ENCODE data around the gene QKI. TPM values are rescaled to one million over a fixed set of nuclear protein-coding genes. Genes with fewer than 3 reads are reported as not detected.
"Not testable (repeated sequence)": the region's sequence is repeated elsewhere in the genome, so short reads cannot be mapped to it uniquely, and the experiment has no call there.

QKI gene
- total RNA-seq, 1 donor from 2014 or later = 449 TPM

- no peak overlapping the region for H3K27ac ChIP-seq (replicated peaks)
- TF ChIP-seq, protein P1, sequence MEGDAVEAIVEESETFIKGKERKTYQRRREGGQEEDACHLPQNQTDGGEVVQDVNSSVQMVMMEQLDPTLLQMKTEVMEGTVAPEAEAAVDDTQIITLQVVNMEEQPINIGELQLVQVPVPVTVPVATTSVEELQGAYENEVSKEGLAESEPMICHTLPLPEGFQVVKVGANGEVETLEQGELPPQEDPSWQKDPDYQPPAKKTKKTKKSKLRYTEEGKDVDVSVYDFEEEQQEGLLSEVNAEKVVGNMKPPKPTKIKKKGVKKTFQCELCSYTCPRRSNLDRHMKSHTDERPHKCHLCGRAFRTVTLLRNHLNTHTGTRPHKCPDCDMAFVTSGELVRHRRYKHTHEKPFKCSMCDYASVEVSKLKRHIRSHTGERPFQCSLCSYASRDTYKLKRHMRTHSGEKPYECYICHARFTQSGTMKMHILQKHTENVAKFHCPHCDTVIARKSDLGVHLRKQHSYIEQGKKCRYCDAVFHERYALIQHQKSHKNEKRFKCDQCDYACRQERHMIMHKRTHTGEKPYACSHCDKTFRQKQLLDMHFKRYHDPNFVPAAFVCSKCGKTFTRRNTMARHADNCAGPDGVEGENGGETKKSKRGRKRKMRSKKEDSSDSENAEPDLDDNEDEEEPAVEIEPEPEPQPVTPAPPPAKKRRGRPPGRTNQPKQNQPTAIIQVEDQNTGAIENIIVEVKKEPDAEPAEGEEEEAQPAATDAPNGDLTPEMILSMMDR (IDR thresholded peaks at IDR 0.05; ENCODE audit: borderline replicate concordance) = no peak
- H3K27me3 ChIP-seq (ENCODE audit: low read depth) = no peaks in the 10 kb centered on the region
- intact Hi-C loops (cut with micrococcal nuclease) = loop anchor here (10.0 kb wide), 1 partner anchor 268 kb away; no protein-coding TSS in a partner anchor
- no peaks in the 10 kb centered on the region for H3K36me3 ChIP-seq
- no peaks in the 10 kb centered on the region for H3K9me3 ChIP-seq (replicated peaks)
- no peak overlapping the region for H3K4me3 ChIP-seq
- no peak for DNase-seq
- H3K4me1 ChIP-seq = peaks cover 99% of the 10 kb centered on the region
Measured at GRCh38 chr6:163436843-163437242, 22.3 kb downstream of the QKI start.

DNA sequence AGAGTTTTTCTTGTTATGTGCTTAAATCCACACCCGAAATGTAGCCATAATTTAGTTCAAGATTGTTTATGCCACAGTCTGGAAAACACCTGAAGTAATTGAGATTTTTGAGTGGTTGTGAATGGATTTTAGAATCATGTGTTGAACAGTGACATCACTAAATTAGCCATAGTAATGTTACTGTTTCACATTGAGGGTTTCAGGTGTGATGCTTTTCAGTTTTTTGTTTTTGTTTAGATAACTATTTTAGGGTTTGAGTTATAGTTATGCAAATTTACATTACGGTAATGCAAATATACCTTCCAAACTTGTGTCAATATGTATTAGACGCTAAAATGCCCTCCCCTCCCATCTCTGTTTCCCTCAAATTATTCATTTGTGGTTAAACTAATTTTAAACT is 22.9 kb downstream of the QKI start:
- Histone ChIP-seq H3K27me3 (ENCODE audit: low read depth) (no peaks in the 10 kb centered on the region), H3K4me3 (peak overlapping the region; percentile 32), H3K4me1 (peaks cover 99% of the 10 kb centered on the region), H3K27ac (replicated peaks) (peak overlapping the region; percentile 28), H3K9me3 (replicated peaks) (no peaks in the 10 kb centered on the region), H3K36me3 (no peaks in the 10 kb centered on the region)
- intact Hi-C loops (cut with micrococcal nuclease) = loop anchor here (10.0 kb wide), 1 partner anchor 267 kb away; no protein-coding TSS in a partner anchor
- DNase-seq = no peak
- TF ChIP-seq, protein P1 (IDR thresholded peaks at IDR 0.05; ENCODE audit: borderline replicate concordance) = no peak

DNA sequence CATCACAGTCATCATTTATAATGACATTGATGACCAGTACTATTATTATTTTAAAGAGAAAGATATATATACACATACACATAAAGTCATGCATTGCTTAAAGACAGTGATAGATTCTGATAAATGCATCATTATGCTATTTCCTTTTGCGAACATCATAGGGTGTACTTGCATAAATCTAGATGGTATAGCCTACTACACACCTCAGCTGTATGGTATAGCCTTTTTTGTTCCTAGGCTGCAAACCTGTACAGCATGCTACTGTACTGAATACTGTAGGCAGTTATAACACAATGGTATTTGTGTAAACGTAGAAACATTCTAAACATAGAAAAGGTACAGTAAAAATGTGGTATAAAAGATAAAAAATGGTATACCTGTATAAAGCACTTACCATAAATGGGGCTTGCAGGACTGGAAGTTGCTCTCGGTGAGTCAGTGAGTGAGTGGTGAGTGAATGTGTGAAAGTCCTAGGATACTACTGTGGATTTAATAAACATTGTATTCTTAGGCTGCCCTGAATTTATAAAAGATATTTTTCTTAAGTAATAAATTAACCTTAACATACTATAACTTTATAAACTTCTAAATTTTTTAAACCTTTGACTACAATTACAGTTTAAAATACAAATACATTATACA is 23.9 kb downstream of the QKI start:
- Histone ChIP-seq H3K4me1 (peaks cover 99% of the 10 kb centered on the region), H3K27ac (replicated peaks) (no peak overlapping the region), H3K4me3 (peak overlapping the region; percentile 32), H3K9me3 (replicated peaks) (no peaks in the 10 kb centered on the region), H3K27me3 (ENCODE audit: low read depth) (no peaks in the 10 kb centered on the region), H3K36me3 (no peaks in the 10 kb centered on the region)
- no peak for DNase-seq
- intact Hi-C loops (cut with micrococcal nuclease) = loop anchor here (10.0 kb wide), 1 partner anchor 266 kb away; no protein-coding TSS in a partner anchor
- TF ChIP-seq, protein P1 (IDR thresholded peaks at IDR 0.05; ENCODE audit: borderline replicate concordance) = no peak

DNA sequence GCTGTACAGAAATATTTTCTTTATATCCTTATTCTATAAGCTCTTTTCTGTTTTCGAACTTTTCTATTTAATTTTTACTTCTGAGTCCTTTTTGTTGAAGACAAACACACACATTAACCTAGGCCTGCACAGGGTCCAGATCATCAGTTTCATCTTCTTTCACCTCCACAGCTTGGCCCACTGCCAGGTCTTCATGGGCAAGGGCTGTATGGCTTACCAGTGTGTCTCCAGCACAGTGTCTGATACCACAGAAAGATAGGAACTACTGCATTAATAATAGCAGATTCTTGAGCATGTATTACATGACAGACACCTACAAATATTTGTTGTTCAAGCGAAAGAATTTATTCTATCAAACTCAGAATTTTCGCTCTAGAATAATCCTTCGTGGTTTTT is 24.4 kb downstream of the QKI start:
- Histone ChIP-seq H3K36me3 (no peaks in the 10 kb centered on the region), H3K27ac (replicated peaks) (peak overlapping the region; percentile 14), H3K4me1 (peaks cover 99% of the 10 kb centered on the region), H3K4me3 (peak overlapping the region; percentile 4), H3K27me3 (ENCODE audit: low read depth) (no peaks in the 10 kb centered on the region), H3K9me3 (replicated peaks) (no peaks in the 10 kb centered on the region)
- TF ChIP-seq, protein P1 (IDR thresholded peaks at IDR 0.05; ENCODE audit: borderline replicate concordance) = no peak
- intact Hi-C loops (cut with micrococcal nuclease) = loop anchor here (10.0 kb wide), 1 partner anchor 266 kb away; no protein-coding TSS in a partner anchor
- DNase-seq = peak; percentile 50

GRCh38 chr6:163439390-163439789 is 24.9 kb downstream of the QKI start:
- H3K36me3 ChIP-seq; H3K9me3 ChIP-seq (replicated peaks); H3K27me3 ChIP-seq (ENCODE audit: low read depth); DNase-seq: not testable (repeated sequence)
- Histone ChIP-seq H3K4me1 (peaks cover 99% of the 10 kb centered on the region), H3K4me3 (peak overlapping the region; percentile 4), H3K27ac (replicated peaks) (peak overlapping the region; percentile 14)
- intact Hi-C loops (cut with micrococcal nuclease) = loop anchor here (10.0 kb wide), 1 partner anchor 265 kb away; no protein-coding TSS in a partner anchor

GRCh38 chr6:163439997-163440396 is 25.5 kb downstream of the QKI start:
- no peak for DNase-seq
- TF ChIP-seq, protein P1 (IDR thresholded peaks at IDR 0.05; ENCODE audit: borderline replicate concordance) = no peak
- no peak overlapping the region for H3K4me3 ChIP-seq
- H3K36me3 ChIP-seq = no peaks in the 10 kb centered on the region
- no peaks in the 10 kb centered on the region for H3K9me3 ChIP-seq (replicated peaks)
- peaks cover 100% of the 10 kb centered on the region for H3K4me1 ChIP-seq
- no peaks in the 10 kb centered on the region for H3K27me3 ChIP-seq (ENCODE audit: low read depth)
- intact Hi-C loops (cut with micrococcal nuclease) = loop anchor here (10.0 kb wide), 2 partner anchors 115 to 265 kb away; no protein-coding TSS in a partner anchor
- H3K27ac ChIP-seq (replicated peaks) = no peak overlapping the region

Data from left ventricle myocardium inferior (tissue), 1 donor.